GM18858 (cell line): ENCODE measurements around the gene HIKESHI.
"Not testable (repeated sequence)": the region's sequence is repeated elsewhere in the genome, so short reads cannot be mapped to it uniquely, and the experiment has no call there.

Source experiments
- ATAC-seq: cut with Tn5 transposase; IDR thresholded peaks from one replicate; pipeline ENCODE4 v1.9.1; 2021; ENCODE audit not compliant: unreplicated experiment

The HIKESHI gene, protein sequence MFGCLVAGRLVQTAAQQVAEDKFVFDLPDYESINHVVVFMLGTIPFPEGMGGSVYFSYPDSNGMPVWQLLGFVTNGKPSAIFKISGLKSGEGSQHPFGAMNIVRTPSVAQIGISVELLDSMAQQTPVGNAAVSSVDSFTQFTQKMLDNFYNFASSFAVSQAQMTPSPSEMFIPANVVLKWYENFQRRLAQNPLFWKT

DNA sequence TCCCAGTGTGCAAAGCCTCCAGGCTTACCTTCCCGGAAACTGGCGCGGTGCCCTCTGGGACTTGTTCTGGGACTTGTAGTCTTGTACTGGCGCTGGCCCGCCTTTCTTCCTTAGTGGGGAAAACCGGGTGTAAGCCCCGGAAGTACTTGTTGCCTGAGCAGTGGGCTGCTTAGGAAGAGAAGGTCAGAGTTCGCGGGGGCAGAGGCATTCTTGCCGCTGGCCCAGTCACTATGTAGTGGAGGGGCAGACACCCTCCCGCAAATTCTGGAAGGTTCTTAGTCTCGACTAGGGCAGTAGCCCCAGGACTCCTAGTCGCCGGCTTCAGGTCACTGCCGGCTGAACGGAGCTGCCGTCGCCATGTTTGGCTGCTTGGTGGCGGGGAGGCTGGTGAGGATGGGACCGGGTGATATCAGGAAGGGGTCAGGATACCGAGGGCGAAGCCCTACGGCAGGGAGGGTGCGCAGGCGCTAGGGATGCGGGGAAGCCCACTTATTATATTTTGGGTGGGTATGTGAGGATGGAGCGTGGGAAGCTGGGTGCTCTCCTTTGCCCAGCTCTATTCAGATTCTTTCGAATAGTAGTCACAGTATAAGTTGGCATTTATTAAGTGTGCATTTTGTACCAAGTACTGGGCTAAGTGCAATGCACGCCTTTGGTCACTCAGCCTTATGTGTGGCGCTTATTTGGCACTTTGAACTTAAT is at the start of gene HIKESHI:
Gene HIKESHI, plus strand, starts transcription at position 149 of the 702 bp plus-strand sequence. Its CDS starts 209 bp downstream, at position 358.
- peak; percentile 97 for ATAC-seq

DNA sequence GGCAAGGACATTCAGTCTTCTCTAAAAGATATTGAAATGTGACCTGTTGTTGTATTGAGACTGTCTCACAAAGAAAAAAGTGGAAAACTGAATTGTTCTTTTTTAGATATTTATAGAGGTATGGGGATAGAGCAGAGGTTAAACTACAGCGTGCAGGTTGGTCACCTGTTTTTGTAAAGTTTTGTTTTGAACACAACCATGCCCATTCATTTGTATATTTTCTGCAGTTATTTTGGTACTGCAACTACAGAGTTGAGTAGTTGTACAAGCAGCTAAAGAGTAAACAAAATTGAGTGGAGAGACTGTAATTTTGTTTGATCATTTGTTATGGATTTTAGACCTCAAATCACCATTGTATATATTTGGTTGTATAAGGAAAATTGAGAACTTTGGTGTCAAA is 46.1 kb upstream of the HIKESHI start:
- peak; percentile 93 for ATAC-seq

DNA sequence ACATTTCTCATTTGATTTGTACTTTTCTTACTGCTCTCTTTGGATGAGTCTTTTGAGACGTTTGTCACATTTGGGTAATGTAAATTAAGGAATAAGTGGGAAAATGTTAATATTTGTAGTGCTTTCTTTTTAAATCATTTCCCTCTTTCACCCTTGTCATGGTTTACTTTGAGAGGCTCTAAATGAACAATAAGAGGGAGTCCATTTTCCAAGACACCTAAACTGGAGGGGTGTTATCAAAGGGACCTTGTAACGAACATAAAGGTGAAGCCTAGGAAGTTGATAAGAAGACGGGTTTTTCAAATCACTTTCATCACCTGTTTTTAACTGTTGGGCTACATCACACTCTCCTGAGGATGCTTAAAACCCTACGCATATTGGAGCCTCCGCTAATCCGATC is 45.4 kb upstream of the HIKESHI start:
- no peak for ATAC-seq

DNA sequence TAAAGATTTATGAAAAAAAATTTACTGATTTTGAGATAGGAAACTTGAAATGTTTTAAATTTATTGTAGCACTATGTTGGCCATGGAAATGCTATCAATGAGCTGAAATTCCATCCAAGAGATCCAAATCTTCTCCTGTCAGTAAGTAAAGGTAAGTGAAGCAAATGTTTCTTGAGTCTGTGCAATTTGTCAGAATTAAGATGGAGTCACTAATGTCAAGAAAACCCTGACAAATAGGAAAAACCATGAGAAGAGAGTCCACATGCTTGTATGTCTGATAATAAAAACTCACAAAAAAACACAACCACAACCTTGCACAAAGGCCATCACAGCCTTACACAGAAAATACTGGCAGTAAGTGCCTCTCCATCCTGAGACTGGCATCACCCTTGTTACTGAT is 44.6 kb upstream of the HIKESHI start:
- no peak for ATAC-seq

DNA sequence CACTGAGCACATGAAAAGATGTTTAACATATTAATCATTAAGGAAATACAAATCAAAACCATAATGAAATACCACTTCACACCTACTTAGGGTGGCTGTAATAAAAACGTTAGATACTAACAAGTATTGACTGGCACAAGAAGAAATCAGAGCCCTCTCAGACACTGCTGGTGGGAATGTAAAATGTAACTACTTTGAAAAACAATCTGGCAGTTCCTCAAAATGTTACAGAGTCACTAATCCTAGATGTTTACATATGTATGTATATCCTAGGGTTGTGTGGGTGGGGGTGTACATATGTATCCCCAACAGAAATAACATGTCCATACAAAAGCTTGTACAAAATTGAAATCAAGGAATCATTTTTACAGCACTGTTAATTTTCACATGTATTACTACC is 42.3 kb upstream of the HIKESHI start:
- ATAC-seq = no peak

DNA sequence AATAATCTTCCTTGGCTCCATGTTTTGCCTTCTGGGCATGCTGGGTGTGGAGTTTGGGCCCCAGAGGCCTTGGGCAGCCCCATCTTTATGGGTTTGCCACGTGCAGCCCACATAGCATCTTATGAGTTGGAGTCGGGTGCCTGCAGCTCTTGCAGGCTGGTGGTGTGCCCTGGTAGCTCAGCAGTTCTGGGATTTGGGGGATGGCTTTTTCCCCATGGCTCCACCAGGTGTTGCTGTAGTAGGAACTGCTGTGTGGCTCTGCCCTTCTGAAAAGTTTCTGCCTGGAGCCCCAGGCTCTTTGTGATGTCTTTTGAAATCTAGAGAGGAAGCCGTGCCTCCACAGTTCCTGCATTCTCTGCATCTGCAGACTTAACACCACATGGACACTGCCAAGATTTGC is 40.7 kb upstream of the HIKESHI start:
- no peak for ATAC-seq

DNA sequence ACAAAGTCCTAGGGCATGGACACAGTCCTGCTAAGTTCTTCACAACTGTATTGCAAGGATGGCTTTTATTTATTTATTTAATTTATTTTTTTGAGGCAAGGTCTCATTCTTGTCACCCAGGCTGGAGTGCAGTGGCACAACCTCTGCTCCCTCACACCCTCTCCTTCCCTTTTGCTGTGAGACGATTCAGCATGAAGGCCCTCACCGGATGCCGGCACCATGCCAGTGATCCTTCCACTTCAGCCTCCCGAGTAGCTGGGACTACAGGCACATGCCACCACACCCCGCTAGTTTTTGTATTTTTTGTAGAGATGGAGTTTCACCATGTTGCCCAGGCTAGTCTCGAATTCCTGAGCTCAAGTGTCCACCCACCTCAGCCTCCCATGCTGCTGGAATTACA is 39.7 kb upstream of the HIKESHI start:
- no peak for ATAC-seq

DNA sequence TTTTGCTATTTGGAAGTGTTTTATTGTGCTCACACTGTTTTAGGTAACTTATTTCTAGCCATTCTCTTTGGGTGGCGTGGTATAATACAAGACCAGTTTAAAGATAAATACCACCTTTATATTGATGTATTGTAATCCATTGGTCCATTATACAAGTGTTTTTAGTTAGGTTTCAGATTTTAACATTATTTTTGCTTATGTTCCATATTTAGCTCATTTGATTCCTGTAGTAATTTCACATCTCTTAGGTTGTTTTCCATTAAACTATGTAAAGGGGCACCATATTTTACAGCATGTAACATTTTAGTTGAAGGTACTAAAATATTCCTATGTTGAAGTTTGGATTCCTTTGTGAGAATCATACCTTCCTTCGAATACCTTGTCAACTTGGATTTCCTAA is 37.4 kb upstream of the HIKESHI start:
- ATAC-seq = no peak

DNA sequence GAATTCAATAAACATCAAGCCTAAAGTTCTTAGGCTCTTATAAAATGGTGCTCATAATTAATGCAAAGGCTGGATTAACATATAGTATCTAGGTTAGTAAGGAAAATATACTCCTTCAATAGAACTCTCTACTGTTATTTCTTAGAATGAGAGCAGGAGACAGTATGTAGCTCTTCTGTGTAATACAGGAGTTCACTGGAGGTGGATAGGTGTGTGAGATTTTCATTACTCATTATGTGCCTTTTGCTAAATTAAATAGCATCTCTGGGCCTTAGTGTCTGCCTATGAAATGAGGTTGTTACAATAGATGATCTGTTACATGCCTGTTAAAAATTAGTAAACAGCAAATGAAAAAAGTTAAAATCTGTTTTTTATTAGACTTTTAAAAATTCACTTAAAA is 36.8 kb upstream of the HIKESHI start:
- ATAC-seq = no peak

DNA sequence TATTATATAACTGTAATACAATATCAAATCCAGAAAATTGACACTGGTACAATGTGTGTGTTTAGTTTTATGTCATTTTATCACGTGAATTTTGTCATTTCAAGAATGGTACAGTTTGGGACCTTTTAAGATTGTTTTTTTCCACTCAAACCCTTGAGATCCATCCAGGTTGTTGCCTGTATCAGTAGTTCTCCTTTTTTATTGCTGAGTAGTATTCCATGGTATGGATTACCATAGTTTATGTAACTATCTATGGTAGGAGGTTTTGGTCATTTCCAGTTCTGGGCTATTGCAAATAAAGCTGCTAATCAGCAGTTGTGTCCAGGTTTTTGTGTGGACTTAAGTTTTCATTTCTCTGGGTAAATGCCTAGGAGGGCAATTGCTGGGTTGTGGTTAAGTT is 32.4 kb upstream of the HIKESHI start:
- ATAC-seq = no peak

DNA sequence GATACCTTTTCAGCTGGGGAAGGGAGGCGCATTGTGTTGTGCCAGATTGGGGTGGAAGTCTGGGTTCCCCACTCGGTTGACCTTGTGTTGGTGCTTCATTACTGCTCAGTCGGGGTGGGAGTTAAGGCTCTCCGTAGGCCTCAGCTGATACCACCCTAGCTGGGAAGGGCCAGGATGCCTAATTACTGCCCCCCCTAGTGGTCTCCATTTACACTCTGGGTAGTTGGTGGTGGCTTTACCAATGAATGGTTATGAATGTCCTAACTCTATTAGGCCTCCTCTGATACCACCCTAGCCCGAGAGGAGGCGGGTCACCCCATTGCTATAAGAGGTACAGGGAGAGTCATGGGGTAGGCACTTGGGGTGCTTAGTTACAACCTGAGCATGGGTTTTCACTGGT is 27.5 kb upstream of the HIKESHI start:
- ATAC-seq = no peak

DNA sequence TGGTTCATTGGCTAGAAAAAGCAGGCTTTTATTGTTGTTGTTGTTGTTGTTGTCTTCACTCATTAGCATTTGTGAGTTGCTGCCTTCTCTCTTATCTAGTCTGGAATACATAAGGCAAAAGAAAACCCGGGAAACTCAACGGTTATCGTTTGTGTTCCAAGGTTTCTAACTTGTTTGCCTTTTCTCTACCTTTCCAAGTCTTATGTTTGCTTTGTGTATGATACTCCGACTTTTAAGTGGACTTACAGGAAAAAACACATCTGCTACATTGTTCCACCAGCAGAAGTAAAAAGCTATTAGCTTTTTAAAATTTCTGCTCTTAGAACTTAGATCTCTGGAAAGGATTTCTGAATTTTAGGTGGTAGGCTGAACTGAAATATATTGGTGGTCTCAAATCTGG is 27.0 kb upstream of the HIKESHI start:
- no peak for ATAC-seq

DNA sequence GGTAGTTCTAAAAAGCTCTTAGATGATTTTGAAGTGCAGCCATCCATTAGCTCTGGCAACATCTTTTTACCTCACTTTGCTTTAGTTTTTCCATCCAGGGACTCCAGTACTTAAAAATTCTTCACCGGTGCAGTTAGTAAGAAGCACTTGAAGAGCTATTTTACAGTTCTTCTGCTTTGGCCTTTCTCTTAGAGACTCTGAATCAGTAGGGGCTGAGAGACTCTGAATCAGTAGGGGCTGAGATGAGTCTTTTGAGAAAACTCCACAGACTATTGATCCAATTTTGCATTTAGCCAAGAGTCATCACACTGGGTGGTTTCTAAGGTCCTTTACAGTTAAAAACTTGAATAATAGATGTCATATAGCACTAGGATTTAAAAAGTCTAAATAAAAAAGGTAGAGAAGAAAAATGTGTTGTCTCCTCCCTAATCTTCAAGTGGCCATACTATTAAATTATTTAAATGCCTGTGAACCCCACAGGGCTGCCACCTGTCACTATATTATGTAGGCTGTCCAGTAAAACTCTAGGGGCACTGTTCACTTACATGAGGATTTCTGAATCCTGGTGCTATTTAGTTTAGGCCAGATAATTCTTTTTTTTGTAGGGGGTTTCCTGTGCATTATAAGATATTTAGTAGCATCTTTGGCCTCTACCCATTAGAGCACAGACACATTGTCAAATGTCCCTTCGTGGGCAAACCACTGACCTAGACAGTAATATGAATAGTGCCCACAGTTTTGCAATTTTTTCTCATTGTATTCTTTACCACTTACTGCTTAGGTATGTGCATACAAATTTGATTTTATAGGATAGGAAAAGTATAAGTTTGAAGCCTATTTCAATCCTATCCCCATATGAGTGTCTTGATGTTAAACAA is 26.3 kb upstream of the HIKESHI start:
- no peak for ATAC-seq

DNA sequence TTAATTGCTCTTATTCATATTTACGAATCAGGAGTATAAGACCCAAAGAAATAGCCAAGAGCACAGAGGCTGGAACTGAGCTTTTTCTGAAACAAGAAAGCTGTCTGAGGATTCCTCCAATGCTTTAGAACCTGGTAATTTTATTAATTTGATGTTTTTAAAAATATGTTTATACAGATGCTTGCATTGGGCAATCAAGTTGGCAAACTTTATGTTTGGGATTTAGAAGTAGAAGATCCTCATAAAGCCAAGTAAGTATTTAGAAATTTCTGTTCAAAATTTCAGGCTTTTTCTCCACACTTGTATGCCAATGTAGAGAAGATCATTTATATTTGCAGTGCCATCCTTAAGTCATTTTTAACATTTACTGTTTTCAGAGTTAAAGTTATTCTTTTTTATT is 24.3 kb upstream of the HIKESHI start:
- ATAC-seq = no peak

DNA sequence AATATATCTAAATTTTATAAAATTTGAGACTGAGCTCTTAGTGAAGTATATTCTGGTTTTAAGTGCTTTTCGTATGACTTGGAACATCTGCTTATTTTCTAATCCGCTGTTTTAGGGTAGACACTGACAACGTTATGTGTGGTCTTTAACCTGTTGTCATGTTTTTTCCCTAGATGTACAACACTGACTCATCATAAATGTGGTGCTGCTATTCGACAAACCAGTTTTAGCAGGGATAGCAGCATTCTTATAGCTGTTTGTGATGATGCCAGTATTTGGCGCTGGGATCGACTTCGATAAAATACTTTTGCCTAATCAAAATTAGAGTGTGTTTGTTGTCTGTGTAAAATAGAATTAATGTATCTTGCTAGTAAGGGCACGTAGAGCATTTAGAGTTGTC is 23.8 kb upstream of the HIKESHI start:
- ATAC-seq = no peak

DNA sequence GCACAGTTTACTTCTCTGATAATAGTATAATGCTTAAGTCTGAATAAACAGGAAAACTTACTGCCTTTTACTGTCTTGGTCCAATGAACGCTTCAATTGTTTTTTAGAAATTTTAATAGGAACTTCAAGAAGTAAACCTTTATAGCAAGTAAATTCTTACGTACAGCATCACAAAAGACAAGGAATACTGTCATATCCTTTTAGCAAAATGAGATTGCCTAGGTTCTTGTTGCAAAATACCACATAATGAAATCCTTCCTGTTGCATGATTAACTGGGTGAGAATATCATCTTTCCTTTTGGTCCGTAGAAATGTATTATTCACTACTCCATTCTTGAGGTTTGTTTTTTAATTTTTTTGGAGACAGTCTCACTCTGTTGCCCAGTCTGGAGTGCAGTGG is 22.3 kb upstream of the HIKESHI start:
- no peak for ATAC-seq

DNA sequence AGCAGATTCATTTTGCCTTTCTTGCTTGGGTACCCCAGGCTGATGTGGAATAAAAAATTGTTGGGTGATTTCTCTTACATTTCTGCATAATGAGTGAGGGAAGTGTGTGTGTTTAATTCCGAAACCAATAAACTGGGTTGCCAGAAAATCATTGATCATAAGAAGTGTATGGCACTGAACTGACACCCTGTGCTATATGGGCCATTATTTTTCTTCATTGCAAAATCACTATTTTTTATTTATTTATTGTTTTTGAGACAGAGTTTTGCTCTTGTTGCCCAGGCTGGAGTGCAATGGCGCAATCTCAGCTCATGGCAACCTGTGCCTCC is 14.6 kb upstream of the HIKESHI start:
- ATAC-seq = no peak

DNA sequence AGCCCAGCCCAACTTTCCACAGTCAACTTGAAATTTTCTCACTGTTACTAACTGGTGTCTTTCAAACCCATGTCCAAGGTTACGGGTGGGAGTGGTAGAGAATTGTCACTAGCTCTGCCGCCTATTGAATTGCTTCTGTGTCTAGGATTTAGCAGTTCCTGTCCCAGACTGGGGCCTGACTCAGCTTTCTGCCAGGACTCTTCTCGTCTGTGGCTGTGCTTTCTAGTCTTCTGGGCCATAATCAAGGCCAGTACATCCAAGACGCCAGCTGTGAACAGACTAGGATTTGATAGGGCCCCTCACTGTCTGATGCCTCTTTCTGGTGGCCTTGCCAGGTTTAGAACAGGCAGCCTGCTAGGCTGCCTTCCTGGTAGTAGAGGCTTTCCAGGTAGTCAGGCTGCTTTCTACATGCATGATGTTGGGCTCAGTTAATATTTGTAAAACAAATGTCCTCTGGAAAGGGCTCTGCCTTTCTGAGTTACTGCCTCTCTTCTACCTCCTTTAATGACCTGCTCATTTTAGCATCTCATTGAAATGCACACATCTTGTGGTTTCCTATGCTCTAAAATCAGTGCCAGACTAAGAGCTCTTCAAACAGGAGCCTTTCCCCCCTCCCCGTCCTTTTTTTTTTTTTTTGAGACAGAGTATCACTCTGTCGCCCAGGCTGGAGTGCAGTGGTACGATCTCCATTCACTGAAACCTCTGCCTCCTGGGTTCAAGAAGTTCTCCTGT is 13.1 kb upstream of the HIKESHI start:
- no peak for ATAC-seq

DNA sequence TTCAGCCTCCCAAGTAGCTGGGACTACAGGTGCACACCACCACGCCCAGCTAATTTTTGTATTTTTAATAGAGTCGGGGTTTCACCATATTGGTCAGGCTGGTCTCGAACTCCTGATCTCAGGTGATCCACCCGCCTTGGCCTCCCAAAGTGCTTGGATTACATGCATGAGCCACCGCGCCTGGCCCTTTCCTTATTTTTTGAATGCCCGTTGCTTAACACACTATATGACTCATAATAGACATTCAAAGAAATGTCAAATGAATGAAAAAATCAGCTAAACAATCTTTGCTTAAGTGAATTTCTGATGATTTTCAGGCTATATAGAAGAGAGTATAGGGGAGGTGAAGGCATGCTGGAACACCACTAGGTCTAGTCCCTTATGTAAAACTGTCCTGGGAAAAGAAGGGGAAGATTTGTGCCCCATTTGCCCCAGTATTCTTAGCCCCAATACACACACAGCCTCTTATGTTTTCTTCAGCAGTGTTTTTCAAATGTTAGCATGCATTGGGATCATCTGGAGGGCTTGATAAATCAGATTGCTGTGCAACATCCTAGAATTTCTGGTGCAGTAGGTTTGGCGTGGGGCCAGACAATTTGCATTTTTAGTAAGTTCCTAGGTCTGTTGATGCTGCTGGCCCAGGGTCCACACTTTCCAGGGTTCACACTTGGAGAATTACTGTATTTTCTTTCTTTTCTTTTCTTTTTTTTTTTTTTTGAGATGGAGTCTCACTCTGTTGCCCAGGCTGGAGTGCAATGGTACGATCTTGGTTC is 12.3 kb upstream of the HIKESHI start:
- not testable (repeated sequence) for ATAC-seq

DNA sequence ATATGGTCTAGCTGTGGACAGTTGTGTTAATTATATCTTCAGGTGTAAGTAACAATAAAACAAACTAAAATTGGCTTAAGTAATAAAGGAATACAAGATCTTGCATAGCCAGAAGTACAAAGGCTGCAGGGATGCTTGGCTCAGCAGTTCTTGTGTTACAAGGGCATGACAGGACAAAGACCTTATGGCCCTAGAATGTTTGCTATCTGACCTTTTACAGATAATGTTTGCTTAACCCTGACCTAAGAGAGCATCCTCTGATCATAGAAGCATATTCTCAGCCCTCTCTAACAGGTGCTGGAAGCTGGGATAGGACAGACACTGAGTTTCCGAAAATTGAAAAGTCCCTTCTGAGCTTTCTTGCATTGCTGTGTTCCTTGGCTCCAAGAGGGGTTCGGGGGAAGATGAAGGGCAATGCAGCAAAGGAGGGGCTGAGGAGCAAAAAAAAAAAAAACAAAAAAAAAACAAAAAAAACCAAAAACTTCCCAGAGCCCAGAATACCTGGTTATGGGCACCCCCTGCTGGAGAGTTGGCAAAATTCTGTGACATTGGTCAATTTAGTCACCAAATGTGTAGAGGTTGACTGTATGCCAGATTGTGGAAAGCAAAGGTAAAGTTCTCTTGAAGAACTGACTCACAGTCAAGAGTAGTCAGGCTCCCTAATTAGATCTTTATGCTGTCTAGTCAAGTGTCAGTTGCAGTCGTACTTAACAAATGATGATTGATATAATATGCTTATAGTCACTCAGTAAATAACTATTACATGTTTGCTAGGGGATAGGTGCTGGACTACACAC is 10.4 kb upstream of the HIKESHI start:
- ATAC-seq = no peak
